IPS-15b (cell line): Measurements from ENCODE around the gene PAQR7.
A peak's percentile ranks its signal among the peaks of the same experiment; 100 is the strongest.
"Not testable (repeated sequence)": the region's sequence is repeated elsewhere in the genome, so short reads cannot be mapped to it uniquely, and the experiment has no call there.

Source experiments
- H3K27me3 ChIP-seq: one replicate; pipeline ENCODE4 v1.6.1; 2013; ENCODE audit warnings: low read length; ENCODE audit not compliant: control insufficient read depth, insufficient read depth
- H3K36me3 ChIP-seq: one replicate; pipeline ENCODE4 v1.6.1; 2013; ENCODE audit warnings: low read length; ENCODE audit not compliant: control insufficient read depth, insufficient read depth
- H3K4me1 ChIP-seq: one replicate; pipeline ENCODE4 v1.6.1; 2013; ENCODE audit warnings: mild to moderate bottlenecking, low read length; ENCODE audit not compliant: control insufficient read depth, insufficient read depth
- H3K4me3 ChIP-seq: one replicate; pipeline ENCODE4 v1.5.1; 2013; ENCODE audit warnings: low read depth, low read length
- H3K9ac ChIP-seq: one replicate; pipeline ENCODE4 v1.6.1; 2013; ENCODE audit warnings: low read depth, mild to moderate bottlenecking, low read length
- H3K9me3 ChIP-seq: one replicate; pipeline ENCODE4 v1.6.1; 2013; ENCODE audit warnings: mild to moderate bottlenecking, low read length; ENCODE audit not compliant: control insufficient read depth, insufficient read depth

The PAQR7 gene

GRCh38 chr1:25858494-25858893 lies 17.0 kb downstream of the PAQR7 start:
- H3K4me1 ChIP-seq: no peaks in the 10 kb centered on the region
- H3K4me3 ChIP-seq: peak overlapping the region; percentile 71
- no peaks in the 10 kb centered on the region for H3K9me3 ChIP-seq
- H3K9ac ChIP-seq: peak overlapping the region; percentile 67
- no peaks in the 10 kb centered on the region for H3K27me3 ChIP-seq
- H3K36me3 ChIP-seq: peaks cover 1% of the 10 kb centered on the region

GRCh38 chr1:25856856-25857255 lies 18.7 kb downstream of the PAQR7 start:
- H3K4me3 ChIP-seq: no peak overlapping the region
- H3K9ac ChIP-seq: no peak overlapping the region
- no peaks in the 10 kb centered on the region for H3K4me1 ChIP-seq
- H3K27me3 ChIP-seq: no peaks in the 10 kb centered on the region
- H3K36me3 ChIP-seq: no peaks in the 10 kb centered on the region
- H3K9me3 ChIP-seq: no peaks in the 10 kb centered on the region

- Histone ChIP-seq H3K4me3 (no peak overlapping the region), H3K9me3 (no peaks in the 10 kb centered on the region), H3K27me3 (no peaks in the 10 kb centered on the region), H3K36me3 (no peaks in the 10 kb centered on the region), H3K4me1 (no peaks in the 10 kb centered on the region), H3K9ac (no peak overlapping the region)
These were observed 21.0 kb downstream of the PAQR7 start for GRCh38 chr1:25854554-25854953.

GRCh38 chr1:25848531-25848930 lies 27.0 kb downstream of the PAQR7 start:
- Histone ChIP-seq H3K9ac (no peak overlapping the region), H3K4me3 (no peak overlapping the region), H3K4me1 (no peaks in the 10 kb centered on the region), H3K27me3 (no peaks in the 10 kb centered on the region), H3K36me3 (no peaks in the 10 kb centered on the region), H3K9me3 (no peaks in the 10 kb centered on the region)

- Histone ChIP-seq H3K4me1 (no peaks in the 10 kb centered on the region), H3K27me3 (no peaks in the 10 kb centered on the region), H3K9me3 (no peaks in the 10 kb centered on the region), H3K36me3 (no peaks in the 10 kb centered on the region), H3K4me3 (no peak overlapping the region), H3K9ac (no peak overlapping the region)
These were observed 27.6 kb downstream of the PAQR7 start for GRCh38 chr1:25847929-25848328.

GRCh38 chr1:25845664-25846063 lies 29.8 kb downstream of the PAQR7 start:
- Histone ChIP-seq H3K36me3 (no peaks in the 10 kb centered on the region), H3K9me3 (no peaks in the 10 kb centered on the region), H3K4me1 (no peaks in the 10 kb centered on the region), H3K4me3 (no peak overlapping the region), H3K9ac (no peak overlapping the region), H3K27me3 (no peaks in the 10 kb centered on the region)

DNA sequence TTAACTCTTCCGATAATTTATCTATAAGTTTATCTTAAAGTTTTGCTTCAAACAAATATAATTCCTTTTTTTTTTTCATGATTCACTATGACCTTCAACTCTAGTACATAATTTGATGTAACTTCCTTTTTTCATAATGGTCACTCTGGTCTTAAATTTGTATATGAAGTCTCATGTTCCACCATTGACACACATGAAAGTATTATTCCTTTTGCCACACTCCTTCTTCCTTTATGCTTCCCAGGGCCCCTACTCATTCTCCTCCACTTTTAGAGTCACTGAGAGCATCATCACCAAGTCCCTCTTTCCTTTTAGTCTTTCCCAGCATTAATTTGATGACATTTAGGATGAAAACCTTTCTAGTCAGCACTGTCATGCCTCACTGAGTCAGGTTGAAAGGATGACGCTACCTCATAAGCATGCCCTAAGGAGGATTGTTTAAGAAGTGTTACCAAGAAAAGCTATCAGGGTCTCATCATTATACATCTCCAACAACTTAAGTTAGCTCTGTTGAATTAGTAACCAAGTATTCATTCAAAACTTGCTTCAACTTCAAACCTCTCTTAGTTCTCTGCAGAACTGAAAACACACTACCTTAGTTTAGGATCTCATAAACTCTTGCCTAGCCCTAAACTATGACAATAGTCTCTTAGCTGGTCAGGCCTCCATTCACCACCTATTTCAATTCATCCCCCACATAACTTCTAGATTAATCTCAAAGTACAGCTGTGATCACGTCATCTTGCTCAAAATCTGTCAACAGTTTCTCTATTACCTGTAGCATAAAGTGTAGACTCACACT lies 30.8 kb downstream of the PAQR7 start:
- no peaks in the 10 kb centered on the region for H3K36me3 ChIP-seq
- no peak overlapping the region for H3K4me3 ChIP-seq
- no peaks in the 10 kb centered on the region for H3K9me3 ChIP-seq
- H3K27me3 ChIP-seq: no peaks in the 10 kb centered on the region
- no peak overlapping the region for H3K9ac ChIP-seq
- no peaks in the 10 kb centered on the region for H3K4me1 ChIP-seq

GRCh38 chr1:25843483-25843882 lies 32.0 kb downstream of the PAQR7 start:
- Histone ChIP-seq H3K27me3 (no peaks in the 10 kb centered on the region), H3K9ac (no peak overlapping the region), H3K9me3 (no peaks in the 10 kb centered on the region), H3K4me1 (no peaks in the 10 kb centered on the region), H3K36me3 (no peaks in the 10 kb centered on the region), H3K4me3 (no peak overlapping the region)

DNA sequence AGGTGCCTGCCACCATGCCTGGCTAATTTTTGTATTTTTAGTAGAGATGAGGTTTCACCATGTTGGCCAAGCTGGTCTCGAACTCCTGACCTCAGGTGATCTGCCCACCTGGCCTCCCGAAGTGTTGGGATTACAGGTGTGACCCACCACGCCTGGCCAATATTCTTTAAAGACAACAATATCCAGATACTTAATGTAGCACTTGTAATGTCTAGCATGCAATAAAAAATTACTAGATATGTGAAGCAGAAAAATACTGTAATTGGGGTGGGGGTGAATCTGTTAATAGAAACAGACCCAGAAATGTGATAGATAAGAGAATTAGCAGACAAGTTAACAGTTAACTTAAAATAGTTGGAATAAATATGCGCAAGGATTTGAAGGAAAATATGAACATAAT lies 35.7 kb downstream of the PAQR7 start:
- H3K4me1 ChIP-seq, H3K36me3 ChIP-seq, H3K27me3 ChIP-seq, H3K9me3 ChIP-seq, H3K4me3 ChIP-seq, H3K9ac ChIP-seq: not testable (repeated sequence)

- H3K9me3 ChIP-seq: no peaks in the 10 kb centered on the region
- no peaks in the 10 kb centered on the region for H3K27me3 ChIP-seq
- peaks cover 12% of the 10 kb centered on the region for H3K36me3 ChIP-seq
- no peak overlapping the region for H3K4me3 ChIP-seq
- H3K4me1 ChIP-seq: no peaks in the 10 kb centered on the region
- no peak overlapping the region for H3K9ac ChIP-seq
These were observed 38.1 kb downstream of the PAQR7 start for GRCh38 chr1:25837262-25837875.

DNA sequence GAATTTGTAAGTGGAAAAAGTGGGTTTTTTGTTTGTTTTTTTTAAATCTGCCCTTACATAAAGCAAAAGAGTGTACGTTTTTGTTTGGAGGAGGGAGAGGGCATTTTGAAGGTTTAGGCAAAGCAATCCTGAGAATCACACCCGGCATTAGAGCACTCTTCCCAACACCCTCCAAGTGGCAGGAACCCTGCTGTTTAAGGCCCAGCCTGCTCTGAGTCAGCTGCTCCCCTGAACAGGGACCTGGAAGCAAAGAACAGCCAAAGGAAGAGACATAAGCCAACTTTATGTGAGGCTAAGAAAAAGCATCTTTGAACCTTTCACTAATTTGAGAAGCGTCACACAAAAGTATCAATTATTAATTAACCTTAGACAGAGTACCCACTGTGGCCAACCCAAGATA lies 38.8 kb downstream of the PAQR7 start:
- Histone ChIP-seq H3K4me1 (no peaks in the 10 kb centered on the region), H3K9me3 (no peaks in the 10 kb centered on the region), H3K4me3 (no peak overlapping the region), H3K27me3 (no peaks in the 10 kb centered on the region), H3K36me3 (peaks cover 15% of the 10 kb centered on the region), H3K9ac (no peak overlapping the region)

DNA sequence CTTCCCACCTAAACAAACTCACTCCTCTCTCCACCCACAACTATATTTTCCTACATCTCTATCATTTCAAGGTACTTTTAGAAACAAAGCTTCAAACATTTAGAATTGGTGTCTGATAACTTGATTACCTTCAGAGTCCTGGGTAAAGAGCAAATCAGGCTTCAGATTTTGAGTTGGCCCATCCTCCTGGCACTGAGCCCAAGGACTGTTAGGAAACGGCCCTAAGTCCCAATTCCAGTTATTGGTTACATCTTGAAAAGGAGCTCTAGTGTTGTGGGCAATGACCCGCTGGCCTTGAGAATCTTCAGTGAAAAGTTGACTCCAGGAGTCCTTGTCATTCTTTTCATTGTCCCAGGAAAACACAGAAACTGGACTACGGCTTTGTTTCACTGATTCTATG lies 40.6 kb downstream of the PAQR7 start:
- Histone ChIP-seq H3K4me1 (no peaks in the 10 kb centered on the region), H3K9me3 (no peaks in the 10 kb centered on the region), H3K4me3 (no peak overlapping the region), H3K9ac (no peak overlapping the region), H3K36me3 (peaks cover 15% of the 10 kb centered on the region), H3K27me3 (no peaks in the 10 kb centered on the region)
